Fibroblast of lung (primary cell): ENCODE measurements around the gene THEM4. TPM values are rescaled to one million over a fixed set of nuclear protein-coding genes. Genes with fewer than 3 reads are reported as not detected.
"Not testable (repeated sequence)": the region's sequence is repeated elsewhere in the genome, so short reads cannot be mapped to it uniquely, and the experiment has no call there.

Experiments used
- DNase-seq, 2 donors: peaks; one replicate each; pipeline versions ENCODE4 v3.0.0 to v3.0.0-alpha.2; 2010; ENCODE audit warnings: low read depth in 2 of 2
- H2AFZ ChIP-seq: 2 replicates; pipeline ENCODE4 v1.5.1; 2012; ENCODE audit warnings: low read length, control low read depth, inconsistent platforms
- H3K27ac ChIP-seq: 2 replicates; pipeline ENCODE4 v1.5.1; 2011; ENCODE audit warnings: low read length, control low read depth; ENCODE audit not compliant: insufficient read depth
- H3K27me3 ChIP-seq: 2 replicates; pipeline ENCODE4 v1.5.1; 2011; ENCODE audit warnings: mild to moderate bottlenecking, low read length; ENCODE audit not compliant: control insufficient read depth, insufficient read depth
- H3K36me3 ChIP-seq: 2 replicates; pipeline ENCODE4 v1.5.1; 2011; ENCODE audit warnings: low read length; ENCODE audit not compliant: control insufficient read depth, insufficient read depth
- H3K4me1 ChIP-seq: 2 replicates; pipeline ENCODE4 v1.5.1; 2011; ENCODE audit warnings: low read length; ENCODE audit not compliant: control insufficient read depth, insufficient read depth; ENCODE audit errors: extremely low read depth
- H3K4me2 ChIP-seq: 2 replicates; pipeline ENCODE4 v1.5.1; 2011; ENCODE audit warnings: low read length, control low read depth; ENCODE audit not compliant: insufficient read depth; ENCODE audit errors: extremely low read depth
- H3K4me3 ChIP-seq, 4 experiments: fragments of 200-600 bp in 1 of 4; sonication (generic) in 1 of 4; replicated peaks in 1 of 4; 2 replicates each; pipeline ENCODE4 v1.5.1; 2011 to 2016; ENCODE audit warnings: low read length in 4 of 4, low read depth in 3 of 4, mild to moderate bottlenecking in 3 of 4, control low read depth in 2 of 4, inconsistent platforms in 1 of 4, mixed read lengths in 1 of 4; ENCODE audit not compliant: insufficient read depth in 1 of 4; ENCODE audit errors: control extremely low read depth in 1 of 4
- H3K79me2 ChIP-seq: 2 replicates; pipeline ENCODE4 v1.5.1; 2012; ENCODE audit warnings: mild to moderate bottlenecking, low read length, inconsistent platforms; ENCODE audit not compliant: control insufficient read depth, insufficient read depth
- H3K9ac ChIP-seq: 2 replicates; pipeline ENCODE4 v1.5.1; 2011; ENCODE audit warnings: mild to moderate bottlenecking, low read length, control low read depth; ENCODE audit not compliant: insufficient read depth
- H3K9me3 ChIP-seq: 2 replicates; pipeline ENCODE4 v1.5.1; 2012; ENCODE audit warnings: low read depth, low read length; ENCODE audit not compliant: control insufficient read depth, insufficient read depth
- H4K20me1 ChIP-seq: 2 replicates; pipeline ENCODE4 v1.5.1; 2011; ENCODE audit warnings: low read length; ENCODE audit not compliant: control insufficient read depth, insufficient read depth; ENCODE audit errors: extremely low read depth
- CTCF ChIP-seq, 2 donors: IDR thresholded peaks in 1 of 2; conservative IDR thresholded peaks in 1 of 2; 1 replicate in 1 of 2; 2 replicates in 1 of 2; pipeline ENCODE4 v1.5.1; 2011 to 2012; ENCODE audit warnings: low read length in 2 of 2, control low read depth in 1 of 2, inconsistent platforms in 1 of 2, low read depth in 1 of 2, mild to moderate bottlenecking in 1 of 2
- EZH2 ChIP-seq: IDR thresholded peaks from 2 replicates; pipeline ENCODE4 v1.5.1; 2012; ENCODE audit warnings: low read length, control low read depth, mild to moderate bottlenecking; ENCODE audit errors: missing control alignments
- polyA plus RNA-seq, 2 donors: library from polyadenylated mRNA; depleted of rRNA in 1 of 2; stranded (reverse) in 1 of 2; unstranded in 1 of 2; fragments of >200 nt; gene quantifications; 2 replicates each; pipeline ENCODE4 v1.2.1, GENCODE V29; 2011 to 2012; ENCODE audit warnings: missing spikeins in 1 of 2
- total RNA-seq: library from RNA; depleted of rRNA; stranded (reverse); fragments of >200 nt; gene quantifications from 2 replicates; pipeline ENCODE4 v1.2.1, GENCODE V29; 2014

THEM4 gene
- total and polyA plus RNA-seq, 2 donors (not counting 1 experiment from before 2014, with no cell fraction given) = 6.4 to 18.7 TPM

GRCh38 chr1:151882466-151882865, 26.8 kb downstream of the THEM4 start:
- Histone ChIP-seq H3K4me3 (no peak overlapping the region), H3K36me3 (no peaks in the 10 kb centered on the region), H3K4me2 (no peak overlapping the region), H3K9ac (no peak overlapping the region), H4K20me1 (no peaks in the 10 kb centered on the region), H3K79me2 (no peaks in the 10 kb centered on the region), H3K27me3 (no peaks in the 10 kb centered on the region), H3K9me3 (no peaks in the 10 kb centered on the region), H3K27ac (no peak overlapping the region), H2AFZ (no peak overlapping the region), H3K4me1 (no peaks in the 10 kb centered on the region)
- no peak for DNase-seq
- TF ChIP-seq CTCF (conservative IDR thresholded peaks at IDR 0.05 in 1 of 2, IDR thresholded peaks at IDR 0.05 in 1 of 2; ENCODE audit: low read depth in 1 of 2, low read length in 2 of 2) (no peak), EZH2 (no peak)

GRCh38 chr1:151881479-151881878, 27.8 kb downstream of the THEM4 start:
- no peak overlapping the region for H3K9ac ChIP-seq

GRCh38 chr1:151875419-151876097, 33.8 kb downstream of the THEM4 start:
- Histone ChIP-seq H3K79me2 (no peaks in the 10 kb centered on the region), H3K36me3 (no peaks in the 10 kb centered on the region), H3K9ac (no peak overlapping the region), H3K27ac (no peak overlapping the region), H4K20me1 (no peaks in the 10 kb centered on the region), H2AFZ (no peak overlapping the region), H3K4me2 (no peak overlapping the region), H3K27me3 (no peaks in the 10 kb centered on the region), H3K4me3 (no peak overlapping the region), H3K4me1 (no peaks in the 10 kb centered on the region), H3K9me3 (no peaks in the 10 kb centered on the region)
- no peak for DNase-seq
- TF ChIP-seq EZH2 (no peak), CTCF (conservative IDR thresholded peaks at IDR 0.05 in 1 of 2, IDR thresholded peaks at IDR 0.05 in 1 of 2; ENCODE audit: low read depth in 1 of 2, low read length in 2 of 2) (no peak)

More at GRCh38 chr1:151881479-151881878, 27.8 kb downstream of the THEM4 start:
- Histone ChIP-seq H3K27ac (no peak overlapping the region), H3K79me2 (no peaks in the 10 kb centered on the region), H3K4me1 (no peaks in the 10 kb centered on the region), H3K4me2 (no peak overlapping the region), H3K36me3 (no peaks in the 10 kb centered on the region), H4K20me1 (no peaks in the 10 kb centered on the region), H2AFZ (no peak overlapping the region), H3K4me3 (no peak overlapping the region), H3K9me3 (no peaks in the 10 kb centered on the region), H3K27me3 (no peaks in the 10 kb centered on the region)
- DNase-seq = peak in 1 of 2 donors; percentile 19
- no peak for TF ChIP-seq CTCF (conservative IDR thresholded peaks at IDR 0.05 in 1 of 2, IDR thresholded peaks at IDR 0.05 in 1 of 2; ENCODE audit: low read depth in 1 of 2, low read length in 2 of 2)

GRCh38 chr1:151872776-151873175, 36.5 kb downstream of the THEM4 start:
- not testable (repeated sequence) for H3K9me3 ChIP-seq, H3K9ac ChIP-seq, DNase-seq, H3K4me1 ChIP-seq, H3K4me3 ChIP-seq, H3K27me3 ChIP-seq, H2AFZ ChIP-seq, H4K20me1 ChIP-seq, H3K4me2 ChIP-seq, H3K79me2 ChIP-seq, H3K36me3 ChIP-seq, H3K27ac ChIP-seq
